NK-92 (cell line): ENCODE results near the gene APMAP.
"Not testable (repeated sequence)": the region's sequence is repeated elsewhere in the genome, so short reads cannot be mapped to it uniquely, and the experiment has no call there.

Source experiments
- DNase-seq: peaks from one replicate; lab custom pipeline; 2025; ENCODE audit not compliant: unreplicated experiment; lab: John Stamatoyannopoulos, UW

The APMAP gene

GRCh38 chr20:24935140-24935539, 57.4 kb downstream of the APMAP start:
- no peak for DNase-seq

GRCh38 chr20:24934716-24935115, 57.8 kb downstream of the APMAP start:
- DNase-seq: no peak

DNA sequence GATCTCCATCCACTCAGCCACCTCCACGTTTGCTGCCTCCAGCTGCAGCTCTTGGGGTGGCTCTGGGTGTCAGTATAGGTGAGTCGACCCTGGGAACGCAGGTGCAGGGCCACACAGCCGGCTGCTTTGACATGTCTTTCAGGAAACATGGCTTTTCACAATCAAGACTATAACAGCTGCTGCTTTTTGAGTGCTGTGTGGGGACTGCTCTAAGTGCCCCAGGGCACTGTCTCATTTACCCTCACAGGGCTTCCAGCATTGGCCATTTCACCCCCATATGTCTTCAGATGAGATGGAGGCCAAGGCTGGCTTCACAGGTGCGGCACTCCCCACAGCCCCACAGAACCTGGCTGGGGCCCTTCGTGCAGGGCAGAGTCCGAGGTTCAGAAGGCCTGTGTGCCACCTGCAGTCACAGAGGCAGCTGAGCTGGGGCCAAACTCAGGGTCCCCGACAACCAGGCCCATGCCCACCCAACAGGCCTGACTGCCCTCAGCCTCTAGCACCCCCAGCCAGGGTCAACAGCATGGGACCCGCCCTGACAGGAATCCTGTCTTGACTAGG, 58.4 kb downstream of the APMAP start:
- no peak for DNase-seq

- DNase-seq: no peak
Observed at GRCh38 chr20:24933266-24933908, 59.2 kb downstream of the APMAP start.

GRCh38 chr20:24931893-24932292, 60.7 kb downstream of the APMAP start:
- not testable (repeated sequence) for DNase-seq

DNA sequence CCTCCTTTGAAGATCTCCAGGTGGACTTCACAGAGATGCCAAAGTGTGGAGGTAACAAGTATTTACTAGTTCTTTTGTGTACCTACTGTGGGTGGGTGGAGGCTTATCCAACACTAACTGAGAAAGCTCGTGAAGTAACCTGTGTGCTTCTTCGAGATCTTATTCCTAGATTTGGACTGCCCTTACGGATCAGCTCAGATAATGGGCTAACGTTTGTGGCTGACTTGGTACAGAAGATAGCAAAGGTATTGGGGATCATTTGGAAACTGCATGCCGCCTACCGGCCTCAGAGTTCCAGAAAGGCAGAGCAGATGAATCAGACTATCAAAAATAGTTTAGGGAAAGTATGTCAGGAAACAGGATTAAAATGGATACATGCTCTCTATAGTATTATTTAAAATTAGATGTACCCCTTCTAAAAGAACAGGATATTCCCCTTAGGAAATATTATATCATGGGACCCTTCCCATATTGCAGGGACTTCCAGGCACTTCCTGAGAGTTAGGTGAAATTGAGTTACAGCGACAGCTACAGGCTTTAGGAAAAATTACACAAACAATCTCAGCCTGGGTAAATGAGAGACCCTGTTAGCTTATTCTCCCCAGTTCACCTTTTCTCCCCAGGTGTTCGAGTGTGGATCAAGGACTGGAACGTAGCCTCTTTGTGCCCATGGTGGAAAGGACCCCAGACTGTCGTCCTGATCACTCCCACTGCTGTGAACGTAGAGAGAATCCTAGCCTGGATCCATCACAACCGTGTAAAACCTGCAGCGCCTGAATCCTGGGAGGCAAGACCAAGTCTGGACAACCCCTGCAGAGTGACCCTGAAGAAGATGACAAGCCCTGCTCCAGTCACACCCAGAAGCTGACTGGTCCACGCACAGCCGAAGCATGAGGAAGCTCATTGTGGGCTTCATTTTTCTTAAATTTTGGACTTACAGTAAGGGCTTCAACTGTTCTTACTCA, 61.5 kb downstream of the APMAP start:
- not testable (repeated sequence) for DNase-seq

DNA sequence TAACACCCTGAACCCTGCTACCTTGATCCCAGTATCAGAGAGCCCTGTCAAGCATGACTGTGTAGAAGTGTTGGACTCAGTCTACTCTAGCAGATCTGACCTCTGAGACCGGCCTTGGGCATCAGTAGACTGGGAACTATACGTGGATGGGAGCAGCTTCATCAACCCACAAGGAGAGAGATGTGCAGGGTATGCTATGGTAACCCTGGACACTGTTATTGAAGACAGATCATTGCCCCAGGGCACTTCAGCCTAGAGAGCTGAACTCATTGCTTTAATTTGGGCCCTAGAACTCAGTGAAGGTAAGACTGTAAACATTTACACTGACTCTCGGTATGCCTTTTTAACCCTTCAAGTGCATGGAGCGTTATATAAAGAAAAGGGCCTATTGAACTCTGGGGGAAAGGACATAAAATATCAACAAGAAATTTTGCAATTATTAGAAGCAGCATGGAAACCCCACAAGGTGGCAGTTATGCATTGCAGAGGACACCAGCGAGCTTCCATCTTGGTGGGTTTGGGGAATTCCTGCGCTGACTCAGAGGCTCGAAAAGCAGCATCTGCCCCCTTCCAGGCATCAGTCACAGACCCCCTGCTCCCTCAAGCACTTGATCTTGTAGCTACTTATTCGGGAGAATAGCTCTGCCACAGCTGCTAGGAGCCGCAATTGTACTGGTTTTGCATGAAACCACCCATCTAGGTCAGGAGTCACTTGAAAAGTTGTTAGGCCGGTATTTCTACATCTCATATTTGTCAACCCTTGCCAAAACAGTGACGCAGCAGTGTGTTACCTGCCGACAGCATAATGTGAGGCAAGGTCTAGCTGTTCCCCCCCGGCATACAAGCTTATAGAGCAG, 62.5 kb downstream of the APMAP start:
- DNase-seq: not testable (repeated sequence)

DNA sequence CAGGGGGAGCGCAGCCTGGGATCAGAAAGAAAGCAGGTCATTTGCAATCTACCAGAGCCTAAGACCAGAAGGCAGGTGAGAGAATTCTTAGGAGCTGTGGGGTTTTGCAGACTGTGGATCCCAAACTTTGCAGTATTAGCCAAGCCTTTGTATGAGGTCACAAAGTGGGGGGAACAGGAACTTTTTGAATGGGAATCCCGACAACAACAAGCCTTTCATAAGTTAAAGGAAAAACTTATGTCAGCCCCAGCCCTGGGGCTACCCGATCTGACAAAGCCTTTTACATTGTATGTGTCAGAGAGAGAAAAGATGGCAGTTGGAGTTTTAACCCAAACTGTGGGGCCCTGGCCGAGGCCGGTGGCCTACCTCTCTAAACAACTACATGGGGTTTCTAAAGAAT, 63.3 kb downstream of the APMAP start:
- not testable (repeated sequence) for DNase-seq

- not testable (repeated sequence) for DNase-seq
Observed at GRCh38 chr20:24920706-24921105, 71.8 kb downstream of the APMAP start.

GRCh38 chr20:24919665-24920064, 72.9 kb downstream of the APMAP start:
- not testable (repeated sequence) for DNase-seq

- no peak for DNase-seq
Observed at GRCh38 chr20:24918579-24919566, 73.7 kb downstream of the APMAP start.

DNA sequence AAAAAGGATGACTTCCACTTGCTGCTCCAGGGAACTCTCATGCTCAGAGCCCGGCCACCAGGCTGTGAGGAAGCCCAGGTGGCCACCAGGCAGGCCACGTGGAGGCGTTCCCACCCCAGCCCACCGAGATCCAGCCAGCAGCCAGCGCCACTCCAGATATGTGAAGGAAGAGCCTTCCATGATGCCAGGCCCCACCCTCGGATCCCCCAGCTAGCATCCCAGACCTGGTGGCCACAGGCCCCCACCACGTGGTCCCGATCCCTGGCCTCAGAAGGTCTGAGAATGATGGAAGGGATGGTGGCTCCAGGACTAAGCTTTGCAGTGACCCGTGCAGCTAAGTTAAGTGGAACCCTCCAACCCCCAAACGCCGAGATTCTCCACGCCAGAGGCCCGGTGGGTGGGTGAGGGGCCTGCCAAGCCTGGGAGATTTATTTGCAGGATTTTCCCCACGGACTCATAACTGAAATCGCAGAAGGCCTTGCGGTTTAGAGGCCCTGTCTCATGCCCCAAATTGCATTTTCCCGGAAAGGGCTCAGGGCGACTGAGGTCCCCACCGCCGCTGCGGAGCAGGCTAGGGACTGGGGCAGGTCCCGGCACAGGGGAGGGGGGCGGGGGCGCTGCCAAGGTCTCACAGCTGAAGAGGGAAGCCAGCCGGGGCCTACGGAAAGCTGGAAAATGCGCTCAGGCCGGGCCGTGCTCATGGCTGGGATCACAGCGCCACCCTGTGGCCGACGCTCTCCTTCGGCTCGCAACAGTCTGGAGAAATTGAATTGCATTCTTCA, 74.6 kb downstream of the APMAP start:
- DNase-seq: no peak

DNA sequence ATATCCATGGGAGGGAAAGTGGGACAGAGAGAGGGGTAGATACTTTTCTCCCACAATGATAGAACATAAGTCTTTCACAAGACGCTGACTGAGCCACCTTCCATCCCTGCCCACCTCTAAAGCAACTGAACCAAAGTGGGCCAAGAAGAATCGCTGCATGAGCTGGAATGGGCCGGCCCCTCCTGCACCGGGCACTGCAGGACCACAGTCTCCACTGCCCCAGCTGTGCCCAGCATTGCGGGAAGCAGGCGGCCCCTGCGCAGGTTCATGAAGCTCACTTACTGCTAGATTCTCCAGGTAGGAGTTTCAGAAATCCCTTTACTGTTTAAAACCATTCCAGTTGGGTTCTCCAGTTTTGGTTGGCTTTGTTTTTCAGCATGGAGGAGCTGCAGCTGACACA, 75.5 kb downstream of the APMAP start:
- DNase-seq: no peak

- DNase-seq: no peak
Observed at GRCh38 chr20:24916412-24916811, 76.1 kb downstream of the APMAP start.

DNA sequence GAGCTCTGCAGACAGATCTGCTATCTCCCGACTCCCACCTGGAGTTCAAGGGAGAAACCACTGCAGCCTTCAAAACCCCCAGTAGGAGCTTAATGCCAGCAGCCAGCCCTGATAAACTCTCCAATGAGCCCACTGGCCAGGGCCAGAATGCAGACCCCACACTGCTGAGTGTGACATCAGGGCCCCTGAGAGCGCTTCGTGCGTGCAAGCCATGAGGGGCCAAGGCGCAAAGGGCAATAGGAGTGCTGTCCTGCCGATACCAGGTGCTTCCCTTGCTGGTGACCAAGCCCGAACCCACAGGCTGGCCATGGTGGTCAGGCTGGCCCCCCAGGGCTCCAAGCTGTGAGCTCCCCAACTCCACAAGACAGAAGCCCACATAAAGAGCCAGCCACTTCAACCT, 76.7 kb downstream of the APMAP start:
- DNase-seq: no peak

DNA sequence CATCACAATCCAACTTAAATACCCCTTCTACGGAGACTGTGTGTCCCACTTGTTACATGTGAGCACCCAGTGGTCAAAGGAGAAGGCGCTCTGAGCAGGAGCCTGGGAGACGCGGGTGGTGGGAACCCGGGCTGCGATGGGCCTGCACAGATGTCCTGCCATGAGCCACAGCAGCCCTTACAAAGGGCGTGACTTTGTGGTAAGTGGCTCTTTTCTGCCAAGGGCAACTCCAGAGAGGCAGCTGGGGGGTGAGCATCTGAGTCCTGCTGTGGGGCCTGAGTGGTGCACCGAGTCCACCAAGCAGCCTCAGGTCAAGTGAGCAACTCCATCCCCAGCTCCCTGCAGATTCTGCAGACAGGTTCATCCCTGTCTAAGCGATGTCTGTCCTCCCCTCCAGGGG, 77.1 kb downstream of the APMAP start:
- DNase-seq: no peak

DNA sequence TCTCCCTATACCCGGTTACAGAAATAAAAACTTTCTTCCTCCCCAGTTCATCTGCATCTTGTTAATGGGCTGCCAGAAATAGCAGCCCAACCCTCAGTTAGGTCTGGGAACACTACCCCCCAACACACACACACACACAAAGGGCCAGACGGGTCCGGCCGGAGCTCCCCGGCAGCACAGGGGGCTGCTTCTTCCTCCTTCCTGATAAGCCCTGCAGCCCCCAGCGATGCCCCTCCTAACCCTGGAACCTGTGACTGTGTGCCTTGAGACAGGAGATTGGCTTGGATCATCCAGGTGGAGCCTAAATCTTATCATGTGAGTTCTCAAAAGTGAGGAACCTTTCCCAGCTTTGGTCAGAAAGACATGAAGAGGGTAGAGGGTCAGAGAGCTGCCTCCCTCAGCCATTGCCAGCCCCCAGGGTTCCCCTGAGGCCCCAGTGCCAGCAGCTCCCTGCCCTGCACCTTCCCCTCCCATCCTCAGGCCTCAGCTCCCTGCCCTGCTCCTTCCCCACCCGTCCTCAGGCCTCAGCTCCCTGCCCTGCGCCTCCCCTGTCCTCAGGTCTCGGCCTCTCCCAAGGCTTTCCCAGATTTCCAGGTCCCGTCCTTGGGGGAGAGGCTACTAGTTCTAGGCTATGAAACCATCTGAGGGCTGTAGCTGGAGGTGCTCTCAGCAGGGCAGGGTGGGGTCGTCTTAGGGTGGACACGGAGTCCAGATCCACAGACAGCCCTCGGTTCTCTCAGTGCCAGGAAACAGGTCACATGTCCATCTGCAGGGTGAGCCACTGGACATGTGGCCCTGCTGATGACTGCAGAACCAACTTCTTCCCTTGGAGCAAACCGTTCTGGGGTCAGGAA, 77.9 kb downstream of the APMAP start:
- no peak for DNase-seq

DNA sequence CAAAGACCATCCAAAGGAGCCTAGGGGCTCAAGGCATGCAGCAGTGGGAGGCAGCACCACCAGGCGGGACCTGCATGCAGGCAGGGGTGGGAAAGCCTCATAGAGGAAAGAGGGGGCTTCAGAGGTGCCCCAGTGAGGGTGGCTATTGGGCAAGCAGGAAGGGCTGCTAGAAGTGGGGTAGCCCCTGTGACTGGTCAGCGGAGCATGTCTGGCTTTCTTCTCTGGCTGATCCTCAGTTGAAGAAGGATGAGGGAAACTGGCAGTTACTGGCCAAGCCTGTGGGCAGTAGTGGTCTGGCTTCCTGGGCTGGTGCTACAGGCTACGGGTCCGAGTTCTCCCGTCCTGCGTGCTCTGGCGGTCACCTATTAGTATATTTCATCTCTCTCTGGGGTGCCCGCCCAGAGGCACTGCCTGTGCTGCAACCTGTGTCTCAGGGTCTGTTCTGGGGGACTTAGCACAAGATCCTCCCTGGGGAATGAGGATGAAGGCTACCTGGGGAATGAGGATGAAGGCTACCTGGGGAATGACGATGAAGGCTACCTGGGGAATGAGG, 79.4 kb downstream of the APMAP start:
- DNase-seq: no peak
